COLO668 (cell line): ENCODE results near the gene MCTP1.
"Not testable (repeated sequence)": the region's sequence is repeated elsewhere in the genome, so short reads cannot be mapped to it uniquely, and the experiment has no call there.

ENCODE experiments used
- DNase-seq: peaks from one replicate; lab custom pipeline; 2025; ENCODE audit not compliant: unreplicated experiment; lab: John Stamatoyannopoulos, UW

The MCTP1 gene

GRCh38 chr5:95191330-95191729 is 93.6 kb downstream of the MCTP1 start:
- no peak for DNase-seq

- no peak for DNase-seq
These were observed 100.0 kb downstream of the MCTP1 start for GRCh38 chr5:95184924-95185323.

GRCh38 chr5:95181644-95182043 is 103.2 kb downstream of the MCTP1 start:
- no peak for DNase-seq

- peak; percentile 4 for DNase-seq
These were observed 106.7 kb downstream of the MCTP1 start for GRCh38 chr5:95178046-95178651.

GRCh38 chr5:95177456-95177855 is 107.4 kb downstream of the MCTP1 start:
- no peak for DNase-seq

- DNase-seq: no peak
These were observed 109.8 kb downstream of the MCTP1 start for GRCh38 chr5:95175106-95175505.

- DNase-seq: no peak
These were observed 112.2 kb downstream of the MCTP1 start for GRCh38 chr5:95172659-95173058.

GRCh38 chr5:95164861-95165260 is 120.0 kb downstream of the MCTP1 start:
- DNase-seq: no peak

GRCh38 chr5:95163079-95163478 is 121.8 kb downstream of the MCTP1 start:
- peak; percentile 76 for DNase-seq

GRCh38 chr5:95162231-95162992 is 122.5 kb downstream of the MCTP1 start:
- DNase-seq: no peak

- no peak for DNase-seq
These were observed 125.3 kb downstream of the MCTP1 start for GRCh38 chr5:95159603-95160002.

GRCh38 chr5:95155888-95156287 is 129.0 kb downstream of the MCTP1 start:
- no peak for DNase-seq

GRCh38 chr5:95153511-95153910 is 131.4 kb downstream of the MCTP1 start:
- no peak for DNase-seq

- no peak for DNase-seq
These were observed 132.4 kb downstream of the MCTP1 start for GRCh38 chr5:95152535-95152934.

- DNase-seq: no peak
These were observed 132.8 kb downstream of the MCTP1 start for GRCh38 chr5:95152131-95152530.

- DNase-seq: no peak
These were observed 133.2 kb downstream of the MCTP1 start for GRCh38 chr5:95151694-95152093.

GRCh38 chr5:95149387-95149786 is 135.5 kb downstream of the MCTP1 start:
- DNase-seq: no peak

GRCh38 chr5:95148453-95148852 is 136.4 kb downstream of the MCTP1 start:
- DNase-seq: no peak

GRCh38 chr5:95143858-95144257 is 141.0 kb downstream of the MCTP1 start:
- DNase-seq: not testable (repeated sequence)

- DNase-seq: no peak
These were observed 142.7 kb downstream of the MCTP1 start for GRCh38 chr5:95142145-95142544.

- no peak for DNase-seq
These were observed 143.8 kb downstream of the MCTP1 start for GRCh38 chr5:95141141-95141540.

GRCh38 chr5:95134326-95134725 is 150.6 kb downstream of the MCTP1 start:
- no peak for DNase-seq

- no peak for DNase-seq
These were observed 152.8 kb downstream of the MCTP1 start for GRCh38 chr5:95132096-95132495.
